Ecto neural progenitor cell (in vitro differentiated cells): Measurements from ENCODE around the gene GRID2.
"Not testable (repeated sequence)": the region's sequence is repeated elsewhere in the genome, so short reads cannot be mapped to it uniquely, and the experiment has no call there.

Experiments used
- DNase-seq: peaks from one replicate; pipeline ENCODE4 v3.0.0-alpha.2; 2018; ENCODE audit warnings: low spot score

The GRID2 gene

DNA sequence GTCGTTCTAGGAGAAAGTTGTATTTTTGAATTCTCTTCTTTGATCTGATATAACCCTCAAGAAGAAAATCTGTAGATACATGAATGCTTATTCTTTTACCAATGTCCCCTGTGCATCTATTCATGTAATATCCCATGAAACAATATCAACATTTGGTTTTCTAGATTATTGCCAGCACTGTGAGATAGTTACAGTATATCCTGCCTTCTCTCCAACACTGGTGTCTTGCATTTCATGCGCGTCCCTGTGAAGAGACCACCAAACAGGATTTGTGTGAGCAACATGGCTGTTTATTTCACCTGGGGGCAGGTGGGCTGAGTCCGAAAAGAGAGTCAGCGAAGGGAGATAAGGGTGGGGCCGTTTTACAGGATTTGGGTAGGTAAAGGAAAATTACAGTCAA, 135.0 kb downstream of the GRID2 start:
- not testable (repeated sequence) for DNase-seq

DNA sequence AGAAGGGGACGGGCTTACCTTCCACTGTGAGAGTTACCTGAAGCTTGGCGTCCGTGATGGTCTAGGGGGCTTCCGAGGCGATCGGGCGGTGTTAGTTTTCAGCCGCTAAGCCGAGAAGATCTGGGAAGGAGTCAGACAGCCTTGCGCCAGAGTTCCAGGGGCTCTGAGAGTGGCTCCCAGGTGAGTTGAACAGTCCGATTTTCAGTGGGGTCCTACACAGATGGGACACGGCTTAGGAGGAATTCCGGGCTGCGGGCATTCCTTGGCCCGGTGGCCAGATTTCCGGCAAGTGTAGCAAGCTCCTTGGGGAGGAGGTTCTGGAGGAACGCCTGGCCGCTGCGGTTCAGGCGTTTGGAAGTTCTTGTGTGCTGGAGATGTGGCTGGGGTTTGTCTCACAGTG, 138.4 kb downstream of the GRID2 start:
- DNase-seq: not testable (repeated sequence)

DNA sequence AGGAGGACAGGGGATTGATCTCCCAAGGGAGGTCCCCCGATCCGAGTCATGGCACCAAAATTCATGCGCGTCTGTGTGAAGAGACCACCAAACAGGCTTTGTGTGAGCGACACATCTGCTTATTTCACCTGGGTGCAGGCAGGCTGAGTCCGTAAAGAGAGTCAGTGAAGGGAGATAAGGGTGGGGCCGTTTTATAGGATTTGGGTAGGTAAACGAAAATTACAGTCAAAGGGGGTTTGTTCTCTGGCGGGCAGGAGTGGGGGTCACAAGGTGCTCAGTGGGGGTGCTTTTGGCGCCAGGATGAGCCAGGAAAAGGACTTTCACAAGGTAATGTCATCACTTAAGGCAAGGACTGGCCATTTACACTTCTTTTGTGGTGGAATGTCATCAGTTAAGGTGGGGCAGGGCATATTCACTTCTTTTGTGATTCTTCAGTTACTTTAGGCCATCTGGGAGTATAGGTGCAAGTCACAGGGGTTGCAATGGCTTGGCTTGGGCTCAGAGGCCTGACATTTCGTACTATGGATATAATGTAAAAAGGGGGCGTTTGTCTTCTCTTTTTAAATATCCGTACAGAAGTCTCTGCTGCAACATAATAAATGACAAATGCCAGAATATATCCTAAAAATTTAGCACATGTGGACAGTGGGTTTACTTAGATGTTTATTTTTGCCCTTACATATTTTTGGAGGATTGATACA, 140.5 kb downstream of the GRID2 start:
- not testable (repeated sequence) for DNase-seq

DNA sequence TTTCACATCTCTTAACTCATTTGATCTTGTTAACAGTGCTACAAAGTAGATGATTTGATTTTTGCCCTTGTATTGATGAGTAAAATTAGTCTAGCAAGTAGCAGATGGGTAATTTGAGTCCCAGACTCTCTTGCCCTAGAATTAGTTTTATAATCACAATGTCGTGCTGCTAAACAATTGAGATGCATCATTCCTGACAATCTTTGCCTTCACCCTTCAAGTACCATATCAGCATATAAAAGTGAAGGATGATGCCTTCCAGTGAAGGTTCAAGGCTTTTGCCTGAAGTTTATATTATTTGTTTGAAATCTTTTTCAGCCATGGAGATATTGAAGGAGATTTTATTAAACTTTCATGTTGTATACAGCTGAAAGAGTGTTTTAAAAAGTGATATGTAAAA, 141.4 kb downstream of the GRID2 start:
- no peak for DNase-seq

DNA sequence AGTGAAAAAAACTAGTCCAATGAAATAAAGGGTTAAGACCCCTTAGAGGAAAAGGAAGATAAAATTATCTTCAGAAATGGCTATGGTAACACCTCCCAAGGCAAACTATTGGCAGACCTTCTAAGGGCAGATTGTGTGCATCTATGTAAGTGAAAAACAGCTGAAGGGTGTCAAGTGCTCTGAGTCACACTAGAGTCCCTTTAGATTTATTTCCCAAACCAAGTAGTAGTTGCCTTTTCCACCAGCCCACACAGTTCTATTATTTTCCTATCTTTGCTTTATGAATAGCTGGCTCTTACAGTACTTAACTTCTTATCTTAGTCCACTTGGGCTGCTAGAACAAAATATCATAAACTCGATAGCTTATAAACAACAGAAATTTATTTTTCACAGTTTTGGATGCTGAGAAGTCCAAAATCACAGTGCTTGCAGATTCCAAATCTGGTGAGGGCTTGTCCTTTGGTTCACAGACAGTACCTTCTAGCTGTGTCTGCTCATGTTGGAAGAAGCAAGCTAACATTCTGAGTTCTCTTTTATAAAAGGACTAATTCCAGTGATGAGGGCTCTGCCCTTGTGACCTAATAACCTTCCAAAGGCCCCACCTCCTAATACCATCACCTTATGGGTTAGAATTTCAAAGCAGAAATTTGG, 143.6 kb downstream of the GRID2 start:
- DNase-seq: no peak

DNA sequence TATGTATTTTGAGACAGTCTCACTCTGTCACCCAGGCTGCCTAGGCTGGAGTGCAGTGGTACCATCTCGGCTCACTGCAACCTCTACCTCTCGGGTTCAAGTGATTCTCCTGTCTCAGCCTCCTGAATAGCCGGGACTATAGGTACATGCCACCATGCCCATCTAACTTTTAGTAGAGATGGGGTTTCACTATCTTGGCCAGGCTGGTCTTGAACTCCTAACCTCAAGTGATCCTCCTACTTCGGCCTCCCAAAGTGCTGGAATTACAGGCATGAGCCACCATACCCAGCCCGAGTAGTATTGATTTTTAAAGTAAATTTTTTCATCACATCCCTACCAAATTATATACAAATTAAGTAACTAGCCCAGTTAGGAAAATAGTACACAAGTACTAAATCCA, 144.4 kb downstream of the GRID2 start:
- not testable (repeated sequence) for DNase-seq

DNA sequence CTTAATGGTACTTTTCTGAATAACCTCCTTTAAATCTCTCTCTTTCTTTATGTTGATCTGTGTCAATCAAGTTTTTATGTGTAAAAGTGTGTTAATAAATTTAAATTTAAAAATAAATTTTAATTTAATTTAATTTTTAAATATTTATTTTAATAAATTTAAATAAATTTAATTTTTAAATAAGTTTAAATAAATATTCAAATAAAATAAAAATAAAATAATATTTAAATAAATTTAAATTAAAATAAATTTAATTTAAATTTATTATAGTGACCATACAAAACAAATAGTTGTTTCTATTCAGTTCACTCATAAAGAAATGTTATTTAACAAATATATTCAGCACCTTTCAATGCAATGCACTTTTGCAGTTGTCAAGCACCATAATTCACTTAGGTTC, 146.9 kb downstream of the GRID2 start:
- DNase-seq: no peak

DNA sequence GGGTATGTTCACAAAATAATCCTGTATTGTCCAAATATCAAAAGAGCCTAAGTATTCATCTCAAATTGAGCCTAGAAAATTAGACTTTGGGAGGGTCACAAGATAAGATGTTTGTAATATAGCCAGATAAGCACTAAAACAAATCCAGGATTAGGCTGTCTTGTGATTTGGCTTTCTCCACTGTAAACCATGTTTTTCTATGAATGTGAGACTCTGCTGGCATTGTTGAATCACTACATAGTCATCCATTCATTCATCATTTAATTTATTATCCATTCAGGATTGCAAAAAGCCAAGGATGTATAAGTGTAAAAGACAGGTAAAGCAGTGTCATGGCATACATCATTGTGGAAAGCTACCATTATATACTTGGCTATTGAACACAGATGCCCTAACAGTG, 148.0 kb downstream of the GRID2 start:
- no peak for DNase-seq

DNA sequence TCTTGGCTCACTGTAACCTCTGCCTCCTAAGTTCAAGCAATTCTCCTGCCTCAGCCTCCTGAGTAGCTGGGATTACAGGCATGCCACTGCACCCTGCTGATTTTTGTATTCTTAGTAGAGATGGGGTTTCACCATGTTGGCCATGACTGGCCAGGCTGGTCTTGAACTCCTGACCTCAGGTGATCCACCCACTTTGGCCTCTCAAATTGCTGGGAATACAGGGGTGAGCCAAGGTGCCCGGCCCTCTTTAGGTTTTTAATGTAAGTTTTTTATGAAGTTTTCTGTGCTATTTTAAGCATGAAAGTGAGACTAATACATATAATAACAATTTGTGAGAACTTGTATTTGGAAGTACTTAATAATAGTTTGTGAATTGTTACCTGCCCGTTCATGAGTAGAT, 148.6 kb downstream of the GRID2 start:
- not testable (repeated sequence) for DNase-seq

DNA sequence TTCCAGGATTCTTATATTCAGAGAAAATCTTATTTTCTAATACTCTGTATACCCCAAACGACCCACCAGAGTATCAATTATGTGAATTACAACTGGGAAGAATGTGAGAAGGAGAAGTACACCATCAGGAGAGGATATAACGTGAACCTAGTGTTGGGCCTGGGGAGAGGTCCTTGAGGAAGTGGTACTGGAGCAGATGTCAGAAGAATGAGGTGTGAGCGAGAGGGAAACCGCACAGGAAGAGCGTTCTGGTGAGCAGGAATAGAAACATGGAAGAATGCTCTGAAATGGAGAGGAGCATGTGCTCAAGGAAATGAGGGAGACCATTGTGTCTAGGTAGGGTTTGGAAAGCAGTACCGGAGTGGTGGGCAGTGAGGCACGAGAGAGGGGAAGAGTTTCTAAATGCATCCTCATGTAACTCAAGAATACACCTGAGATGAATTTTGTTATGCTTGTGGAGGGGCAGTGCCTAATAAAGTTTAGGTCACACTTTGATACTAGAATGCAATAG, 151.6 kb downstream of the GRID2 start:
- no peak for DNase-seq

DNA sequence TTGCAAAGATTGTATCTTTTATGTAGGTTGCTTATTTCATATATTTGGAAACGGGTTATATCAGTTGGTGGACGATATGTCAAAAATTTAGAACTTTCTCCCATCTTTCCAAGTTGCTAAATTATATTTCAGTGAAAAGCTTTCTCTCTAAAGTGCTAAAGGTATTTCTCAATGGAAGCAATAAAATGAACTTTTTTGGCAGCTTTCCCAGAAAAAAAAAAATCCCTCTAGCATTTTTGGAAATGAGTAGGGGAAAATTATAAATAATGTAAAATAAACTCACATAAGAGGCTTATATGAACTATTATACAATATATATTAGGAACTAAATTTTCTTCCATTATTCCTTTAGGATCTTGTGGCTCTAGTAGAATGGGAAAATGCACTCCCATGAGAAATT, 152.2 kb downstream of the GRID2 start:
- DNase-seq: no peak

DNA sequence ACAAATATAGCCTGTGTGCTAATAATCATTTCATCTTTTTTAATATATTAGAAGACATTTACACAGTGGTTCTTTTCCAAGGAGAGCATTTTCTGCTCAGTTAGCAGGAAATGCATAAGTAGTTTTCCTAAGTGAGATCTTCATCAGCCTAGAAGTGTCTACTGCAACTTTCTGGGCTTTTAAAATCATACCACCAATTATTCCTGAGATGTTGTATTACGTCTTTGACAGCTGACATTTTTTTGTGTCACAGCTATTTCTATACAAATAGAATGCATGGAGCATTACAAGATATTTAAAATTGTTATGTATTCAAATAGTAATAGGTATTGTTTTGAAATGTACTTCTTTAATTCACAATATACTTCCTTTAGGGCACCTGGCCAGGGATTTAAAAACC, 158.0 kb downstream of the GRID2 start:
- no peak for DNase-seq

DNA sequence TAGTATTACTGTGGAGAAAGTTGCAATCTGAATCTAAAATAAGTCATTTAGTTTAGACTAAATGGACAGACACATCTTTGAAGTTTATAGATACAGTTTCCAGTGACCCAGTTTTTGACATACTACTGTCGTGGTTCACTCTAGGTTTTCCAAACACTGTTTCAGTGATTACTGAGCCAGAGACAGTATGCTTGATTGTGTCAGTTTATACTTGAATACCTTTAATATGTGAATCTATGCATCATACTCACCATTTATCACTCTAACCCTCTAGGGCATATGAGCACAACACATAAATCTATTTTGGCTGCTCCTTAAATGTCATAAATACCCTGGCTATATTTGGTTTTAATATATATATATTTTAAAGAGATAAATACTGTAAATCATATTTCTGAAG, 173.5 kb downstream of the GRID2 start:
- no peak for DNase-seq

DNA sequence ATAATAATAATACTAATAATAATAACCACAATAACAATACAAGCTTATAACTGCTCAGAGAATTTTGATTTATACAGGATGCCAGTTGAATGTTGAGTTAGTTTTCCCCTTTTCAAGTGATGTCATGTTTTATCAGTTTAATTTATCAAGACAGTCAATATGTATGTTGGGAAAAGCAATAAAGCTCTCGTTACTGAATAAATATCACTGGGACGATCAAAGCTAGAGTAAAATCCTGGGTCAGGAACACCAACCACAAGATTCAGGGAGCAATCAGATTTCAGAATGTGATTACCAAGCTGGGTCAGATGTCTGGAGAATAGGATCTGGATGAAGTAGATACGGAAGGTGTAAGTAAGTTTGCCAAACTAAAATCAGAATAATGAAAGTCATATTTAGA, 179.6 kb downstream of the GRID2 start:
- DNase-seq: no peak

DNA sequence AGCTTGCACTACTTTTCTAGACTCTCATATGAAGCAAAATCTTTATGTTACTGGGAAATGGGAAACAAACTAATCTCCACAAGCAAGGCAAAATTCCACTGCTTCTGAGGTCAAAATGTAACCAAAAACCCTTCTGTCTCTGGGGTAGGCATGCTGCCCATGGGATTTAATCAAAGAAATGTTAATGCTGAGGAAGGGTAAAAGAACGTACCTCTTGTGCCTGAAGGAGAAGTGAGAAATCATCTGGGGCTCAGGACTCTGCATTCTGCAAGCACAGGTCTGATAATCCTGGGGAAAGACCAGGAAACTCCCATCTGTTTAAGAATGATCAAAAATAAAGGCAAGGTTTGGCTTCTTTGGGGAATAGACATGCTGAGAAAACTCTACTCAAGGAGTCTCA, 184.7 kb downstream of the GRID2 start:
- DNase-seq: no peak

DNA sequence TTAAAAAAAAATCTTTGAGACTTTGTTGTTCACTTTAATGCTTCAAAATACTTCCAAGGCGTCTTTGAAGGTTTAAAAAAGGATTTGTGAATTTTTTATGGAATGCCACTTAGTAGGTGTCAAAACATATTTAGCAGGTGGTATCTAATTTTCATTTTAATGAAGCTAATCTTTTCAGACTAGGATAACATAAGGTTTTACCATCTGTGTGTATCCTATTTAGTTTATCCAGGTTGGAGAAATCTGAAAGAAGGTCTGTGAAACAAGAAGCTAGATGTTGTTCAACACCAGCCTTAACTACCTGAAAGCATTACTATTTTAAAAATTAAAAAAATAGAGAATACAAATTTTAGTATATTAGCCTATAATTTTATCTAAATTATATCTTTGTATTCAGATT, 193.4 kb downstream of the GRID2 start:
- no peak for DNase-seq

DNA sequence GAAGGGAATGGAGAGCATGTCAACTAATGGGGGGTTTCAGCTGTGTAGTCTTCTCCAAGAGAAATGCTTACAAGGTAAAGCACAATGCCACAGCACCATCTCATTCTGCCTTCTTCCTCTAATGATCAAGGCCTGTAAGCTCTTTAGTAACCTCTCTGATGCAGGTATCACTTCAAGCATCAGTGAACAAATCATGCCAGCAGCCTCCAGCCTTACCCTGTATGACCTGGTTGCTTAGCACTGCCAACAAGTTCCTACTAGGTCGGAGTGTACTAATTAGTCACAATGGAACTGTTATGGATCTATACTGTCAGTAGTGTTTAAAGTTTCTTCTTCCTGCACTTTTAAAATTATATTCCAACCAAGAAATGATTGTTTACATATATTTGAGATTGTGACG, 197.7 kb downstream of the GRID2 start:
- no peak for DNase-seq

DNA sequence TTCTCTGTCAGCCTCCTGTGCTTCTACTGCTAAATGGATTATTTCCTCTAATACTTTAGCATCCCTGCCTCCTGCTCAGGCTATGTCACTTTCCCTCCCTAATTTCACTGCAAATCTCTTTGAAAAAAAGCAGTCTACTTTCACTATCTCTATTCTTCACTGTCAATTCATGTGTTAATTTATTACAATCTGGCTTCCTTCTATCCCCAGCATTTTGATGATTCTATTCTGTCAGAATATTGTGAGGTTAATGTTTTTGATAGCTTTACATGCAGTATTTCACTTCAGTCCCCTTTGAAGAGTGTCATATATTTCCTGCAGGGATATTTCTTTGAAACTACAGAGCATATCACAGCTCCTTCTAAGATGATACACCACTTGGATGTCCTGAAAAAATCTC, 203.2 kb downstream of the GRID2 start:
- DNase-seq: no peak

DNA sequence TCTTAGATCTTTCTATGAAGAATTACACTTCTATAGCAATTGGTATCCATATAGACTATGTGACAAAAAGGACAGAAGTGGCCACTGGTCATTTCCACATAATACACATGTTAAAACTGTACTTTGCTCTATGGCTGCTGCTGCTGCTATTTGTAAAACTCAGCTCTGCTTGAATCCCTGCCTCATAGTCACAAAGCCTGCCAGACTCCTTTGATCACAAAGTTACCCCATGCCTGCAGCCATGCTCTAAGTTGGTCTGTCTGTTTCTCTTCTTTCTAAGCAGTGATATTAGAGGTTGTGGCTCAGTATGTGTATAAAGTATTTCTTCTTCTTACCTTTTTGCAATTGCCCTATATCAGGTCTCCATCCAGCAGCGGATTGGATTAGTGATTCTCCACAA, 210.9 kb downstream of the GRID2 start:
- DNase-seq: no peak

DNA sequence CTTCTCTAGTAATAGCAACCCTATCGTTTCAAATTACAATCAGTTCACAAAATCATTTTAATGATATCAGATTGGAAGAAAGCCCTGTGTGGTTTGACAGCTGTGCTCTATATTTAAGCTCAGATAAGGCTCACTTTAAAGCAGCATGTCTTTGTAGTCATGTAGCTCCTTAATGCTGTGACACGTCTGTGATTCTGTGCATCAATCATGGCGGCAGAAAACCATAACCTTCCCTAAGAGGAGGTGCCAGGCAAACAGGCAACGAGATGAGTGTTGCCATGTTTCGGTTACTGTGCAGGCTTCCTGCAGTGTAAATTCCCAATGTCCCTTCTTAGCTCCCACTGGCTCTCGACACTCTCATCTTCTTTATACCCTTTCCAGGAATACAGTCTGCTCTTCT, 212.7 kb downstream of the GRID2 start:
- no peak for DNase-seq

DNA sequence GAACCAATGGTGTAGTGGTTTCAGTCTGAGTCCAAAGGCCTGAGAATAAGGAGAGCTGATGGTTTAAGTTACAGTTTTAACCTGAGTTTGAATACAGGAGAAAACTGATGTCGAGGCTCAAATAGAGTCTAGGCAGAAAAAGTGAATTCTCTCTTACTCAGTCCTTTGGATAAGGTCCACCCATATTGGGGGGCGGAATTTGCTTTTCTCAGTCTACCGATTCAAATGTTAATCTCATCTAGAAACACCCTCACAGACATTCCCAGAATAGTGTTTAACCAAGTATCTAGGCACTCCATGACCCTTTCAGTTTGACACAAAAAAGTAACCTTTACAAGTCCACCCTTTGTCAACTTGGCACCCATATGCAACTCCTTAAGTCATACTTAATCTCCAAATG, 216.0 kb downstream of the GRID2 start:
- no peak for DNase-seq

DNA sequence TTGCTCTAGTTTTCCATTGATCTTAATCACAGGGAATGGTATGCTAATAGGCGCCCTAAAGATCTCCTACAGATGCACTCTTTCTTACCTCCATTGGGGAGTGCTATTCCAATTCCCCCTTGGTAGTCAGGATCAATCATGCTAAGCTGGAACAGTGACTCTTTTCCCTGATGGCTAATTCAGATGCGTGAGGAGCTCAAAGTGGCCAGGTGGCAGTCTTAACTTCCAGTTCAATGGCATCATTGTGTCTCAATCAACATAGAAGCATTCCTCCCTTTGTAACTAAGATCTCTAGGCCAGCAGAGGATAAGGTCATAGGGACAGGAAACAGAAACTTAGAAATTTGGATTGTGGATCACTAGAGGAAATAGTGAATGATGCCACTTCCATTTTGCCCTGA, 216.8 kb downstream of the GRID2 start:
- DNase-seq: no peak

DNA sequence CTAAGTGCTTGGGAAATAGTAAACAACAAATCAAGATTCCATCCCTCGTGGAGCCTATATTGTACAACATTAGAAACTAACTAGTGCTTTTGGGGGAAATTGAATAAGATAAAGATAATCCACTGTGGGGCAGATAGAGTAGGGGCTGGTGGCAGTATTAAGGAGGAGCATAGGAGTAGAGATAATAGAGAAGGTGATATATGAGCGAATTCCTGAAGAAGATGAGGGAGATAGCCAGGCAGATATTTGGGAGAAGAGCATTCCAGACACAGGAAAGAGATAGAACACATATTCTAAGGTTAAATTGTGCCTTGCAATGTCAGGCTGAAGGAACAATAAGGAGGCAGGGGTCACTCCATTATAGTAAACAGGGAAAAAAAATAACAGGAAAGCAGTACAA, 218.2 kb downstream of the GRID2 start:
- DNase-seq: no peak

DNA sequence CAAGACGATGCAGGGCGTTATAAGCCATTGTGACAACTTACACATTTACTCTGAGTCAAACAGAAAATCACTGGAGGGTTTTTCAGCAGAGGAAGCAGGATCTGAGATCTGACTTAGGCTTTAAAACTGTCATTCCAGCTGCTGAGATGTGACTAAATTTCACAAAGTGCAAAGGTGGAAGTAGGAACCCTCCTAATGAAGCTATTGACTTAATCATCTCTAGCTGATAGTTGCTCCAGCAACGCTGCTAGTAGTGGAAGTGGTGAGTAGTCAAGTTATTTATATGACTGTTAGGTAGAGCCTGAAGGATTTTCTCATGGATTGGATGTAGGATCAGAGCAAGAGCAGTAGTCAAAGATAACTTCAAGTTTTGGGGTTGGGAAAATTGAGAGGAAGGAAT, 218.6 kb downstream of the GRID2 start:
- DNase-seq: no peak
